GM12878 (cell line): ENCODE data around the gene RASGRP3. TPM values are rescaled to one million over a fixed set of nuclear protein-coding genes. Genes with fewer than 3 reads are reported as not detected.

Source experiments
- ATF2 ChIP-seq: IDR thresholded peaks from 2 replicates; pipeline ENCODE4 v1.6.1; 2012; ENCODE audit warnings: low read length, inconsistent platforms
- BRCA1 ChIP-seq: IDR thresholded peaks from 2 replicates; pipeline ENCODE4 v1.6.1; 2011; ENCODE audit warnings: low read depth, low read length, improper control_type of control experiment
- CHD2 ChIP-seq: IDR thresholded peaks from 2 replicates; pipeline ENCODE4 v1.6.1; 2011; ENCODE audit warnings: low read depth, low read length, improper control_type of control experiment, borderline replicate concordance
- CREM ChIP-seq: IDR thresholded peaks from 2 replicates; pipeline ENCODE4 v1.6.1; 2014; ENCODE audit warnings: antibody characterized with exemption, low read depth
- MEF2B ChIP-seq: fragments of 450-650 bp; IDR thresholded peaks from 2 replicates; pipeline ENCODE4 v1.6.1; 2018; ENCODE audit warnings: mild to moderate bottlenecking, moderate library complexity; ENCODE audit not compliant: partially characterized antibody, poor library complexity, severe bottlenecking
- NR2F1 ChIP-seq: fragments of 450-650 bp; conservative IDR thresholded peaks from 2 replicates; pipeline ENCODE4 v1.6.1; 2017; ENCODE audit warnings: mild to moderate bottlenecking
- POLR2AphosphoS5 ChIP-seq: IDR thresholded peaks from 2 replicates; pipeline ENCODE4 v1.6.1; 2011; ENCODE audit warnings: mild to moderate bottlenecking, low read length, inconsistent platforms
- RBBP5 ChIP-seq: fragments of 200-600 bp; sonication (generic); conservative IDR thresholded peaks from 2 replicates; pipeline ENCODE4 v1.6.1; 2016
- RELB ChIP-seq: fragments of 450-650 bp; IDR thresholded peaks from 2 replicates; pipeline ENCODE4 v1.6.1; 2017; ENCODE audit warnings: low read depth, mild to moderate bottlenecking, moderate library complexity
- SREBF1 ChIP-seq: IDR thresholded peaks from 2 replicates; pipeline ENCODE4 v1.6.1; 2012; ENCODE audit warnings: mild to moderate bottlenecking, low read length
- SUPT20H ChIP-seq: IDR thresholded peaks from 2 replicates; pipeline ENCODE4 v1.6.1; 2011; ENCODE audit warnings: low read depth, mild to moderate bottlenecking, low read length, moderate library complexity, borderline replicate concordance; ENCODE audit not compliant: control insufficient read depth
- TBL1XR1 ChIP-seq: IDR thresholded peaks from 2 replicates; pipeline ENCODE4 v1.6.1; 2012; ENCODE audit warnings: low read depth, low read length, improper control_type of control experiment
- YY1 ChIP-seq: IDR thresholded peaks from 2 replicates; pipeline ENCODE4 v1.6.1; 2011; ENCODE audit warnings: low read depth, mild to moderate bottlenecking, low read length
- polyA plus RNA-seq, 11 experiments: library from polyadenylated mRNA; depleted of rRNA in 4 of 11; unstranded in 6 of 11; stranded (reverse) in 5 of 11; fragments of >200 nt; fragmentation: Nextera tagmentation in 4 of 11; fragmentation: Illumina TruSeq in 1 of 11; extraction: Ambion mirVana in 4 of 11; extraction: Trizol in 1 of 11; gene quantifications; 1 replicate in 1 of 11; 2 replicates in 10 of 11; pipeline versions ENCODE4 v1.2.1 to v1.2.3, GENCODE V29; 2011 to 2016; ENCODE audit warnings: inconsistent platforms in 2 of 11, missing spikeins in 2 of 11, low read depth in 1 of 11
- total RNA-seq, 4 experiments: library from RNA; depleted of rRNA in 3 of 4; stranded (reverse); fragments of >200 nt in 3 of 4; fragmentation: Illumina TruSeq in 1 of 4; extraction: Trizol in 1 of 4; gene quantifications; 2 replicates each; pipeline versions ENCODE4 v1.2.1 to v1.2.3, GENCODE V29; 2013 to 2021
- TF ChIP-seq, protein P1 (sequence below): IDR thresholded peaks from 2 replicates; pipeline ENCODE4 v1.6.1; 2012; ENCODE audit warnings: low read depth, low read length, improper control_type of control experiment
- TF ChIP-seq, protein P2 (sequence below): fragments of 150-350 bp; IDR thresholded peaks from 2 replicates; pipeline ENCODE4 v1.6.1; 2014; ENCODE audit warnings: mild to moderate bottlenecking, low read depth, low read length
- TF ChIP-seq, protein P3 (sequence below): IDR thresholded peaks from 2 replicates; pipeline ENCODE4 v1.6.1; 2011; ENCODE audit warnings: low read depth, mild to moderate bottlenecking, low read length, moderate library complexity, borderline replicate concordance; ENCODE audit errors: extremely low read depth
- TF ChIP-seq, protein P4 (sequence below): fragments of 450-650 bp; IDR thresholded peaks from 2 replicates; pipeline ENCODE4 v1.6.1; 2016; ENCODE audit warnings: mild to moderate bottlenecking
- TF ChIP-seq, protein P5 (sequence below): fragments of 450-650 bp; formaldehyde crosslinking; IDR thresholded peaks from 2 replicates; pipeline ENCODE4 v1.5.0; 2022; ENCODE audit warnings: mild to moderate bottlenecking, missing genetic modification characterization

Gene RASGRP3
- total and polyA plus RNA-seq, 10 of the 15 experiments (the other 5 are each of a cell fraction or from before 2014, with no cell fraction given) = 31.6 to 106 (median 64.7) TPM

GRCh38 chr2:33488715-33489540 is 12.5 kb downstream of the RASGRP3 start (continued):
- TF ChIP-seq YY1 = peak; percentile 56; the same call in 1 of the 2 replicates
- TF ChIP-seq RBBP5 = no peak
- TF ChIP-seq ATF2 = peak; percentile 70
- TF ChIP-seq CHD2 = no peak
- peak; percentile 3; the same call in 1 of the 2 replicates for TF ChIP-seq POLR2AphosphoS5
- TF ChIP-seq, protein P1, sequence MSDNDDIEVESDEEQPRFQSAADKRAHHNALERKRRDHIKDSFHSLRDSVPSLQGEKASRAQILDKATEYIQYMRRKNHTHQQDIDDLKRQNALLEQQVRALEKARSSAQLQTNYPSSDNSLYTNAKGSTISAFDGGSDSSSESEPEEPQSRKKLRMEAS = no peak
- peak; percentile 58; the same call in 1 of the 2 replicates for TF ChIP-seq RELB
- TF ChIP-seq BRCA1 = no peak
- TF ChIP-seq, protein P2, sequence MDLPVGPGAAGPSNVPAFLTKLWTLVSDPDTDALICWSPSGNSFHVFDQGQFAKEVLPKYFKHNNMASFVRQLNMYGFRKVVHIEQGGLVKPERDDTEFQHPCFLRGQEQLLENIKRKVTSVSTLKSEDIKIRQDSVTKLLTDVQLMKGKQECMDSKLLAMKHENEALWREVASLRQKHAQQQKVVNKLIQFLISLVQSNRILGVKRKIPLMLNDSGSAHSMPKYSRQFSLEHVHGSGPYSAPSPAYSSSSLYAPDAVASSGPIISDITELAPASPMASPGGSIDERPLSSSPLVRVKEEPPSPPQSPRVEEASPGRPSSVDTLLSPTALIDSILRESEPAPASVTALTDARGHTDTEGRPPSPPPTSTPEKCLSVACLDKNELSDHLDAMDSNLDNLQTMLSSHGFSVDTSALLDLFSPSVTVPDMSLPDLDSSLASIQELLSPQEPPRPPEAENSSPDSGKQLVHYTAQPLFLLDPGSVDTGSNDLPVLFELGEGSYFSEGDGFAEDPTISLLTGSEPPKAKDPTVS = no peak
- no peak; the same call in 1 of the 2 replicates for TF ChIP-seq NR2F1
- TF ChIP-seq, protein P3, sequence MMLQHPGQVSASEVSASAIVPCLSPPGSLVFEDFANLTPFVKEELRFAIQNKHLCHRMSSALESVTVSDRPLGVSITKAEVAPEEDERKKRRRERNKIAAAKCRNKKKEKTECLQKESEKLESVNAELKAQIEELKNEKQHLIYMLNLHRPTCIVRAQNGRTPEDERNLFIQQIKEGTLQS = no peak
- peak; percentile 14 for TF ChIP-seq MEF2B
- peak; percentile 90 for TF ChIP-seq SREBF1
- TF ChIP-seq, protein P4, sequence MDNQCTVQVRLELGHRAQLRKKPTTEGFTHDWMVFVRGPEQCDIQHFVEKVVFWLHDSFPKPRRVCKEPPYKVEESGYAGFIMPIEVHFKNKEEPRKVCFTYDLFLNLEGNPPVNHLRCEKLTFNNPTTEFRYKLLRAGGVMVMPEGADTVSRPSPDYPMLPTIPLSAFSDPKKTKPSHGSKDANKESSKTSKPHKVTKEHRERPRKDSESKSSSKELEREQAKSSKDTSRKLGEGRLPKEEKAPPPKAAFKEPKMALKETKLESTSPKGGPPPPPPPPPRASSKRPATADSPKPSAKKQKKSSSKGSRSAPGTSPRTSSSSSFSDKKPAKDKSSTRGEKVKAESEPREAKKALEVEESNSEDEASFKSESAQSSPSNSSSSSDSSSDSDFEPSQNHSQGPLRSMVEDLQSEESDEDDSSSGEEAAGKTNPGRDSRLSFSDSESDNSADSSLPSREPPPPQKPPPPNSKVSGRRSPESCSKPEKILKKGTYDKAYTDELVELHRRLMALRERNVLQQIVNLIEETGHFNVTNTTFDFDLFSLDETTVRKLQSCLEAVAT = no peak
- TF ChIP-seq SUPT20H = no peak
- TF ChIP-seq, protein P5, sequence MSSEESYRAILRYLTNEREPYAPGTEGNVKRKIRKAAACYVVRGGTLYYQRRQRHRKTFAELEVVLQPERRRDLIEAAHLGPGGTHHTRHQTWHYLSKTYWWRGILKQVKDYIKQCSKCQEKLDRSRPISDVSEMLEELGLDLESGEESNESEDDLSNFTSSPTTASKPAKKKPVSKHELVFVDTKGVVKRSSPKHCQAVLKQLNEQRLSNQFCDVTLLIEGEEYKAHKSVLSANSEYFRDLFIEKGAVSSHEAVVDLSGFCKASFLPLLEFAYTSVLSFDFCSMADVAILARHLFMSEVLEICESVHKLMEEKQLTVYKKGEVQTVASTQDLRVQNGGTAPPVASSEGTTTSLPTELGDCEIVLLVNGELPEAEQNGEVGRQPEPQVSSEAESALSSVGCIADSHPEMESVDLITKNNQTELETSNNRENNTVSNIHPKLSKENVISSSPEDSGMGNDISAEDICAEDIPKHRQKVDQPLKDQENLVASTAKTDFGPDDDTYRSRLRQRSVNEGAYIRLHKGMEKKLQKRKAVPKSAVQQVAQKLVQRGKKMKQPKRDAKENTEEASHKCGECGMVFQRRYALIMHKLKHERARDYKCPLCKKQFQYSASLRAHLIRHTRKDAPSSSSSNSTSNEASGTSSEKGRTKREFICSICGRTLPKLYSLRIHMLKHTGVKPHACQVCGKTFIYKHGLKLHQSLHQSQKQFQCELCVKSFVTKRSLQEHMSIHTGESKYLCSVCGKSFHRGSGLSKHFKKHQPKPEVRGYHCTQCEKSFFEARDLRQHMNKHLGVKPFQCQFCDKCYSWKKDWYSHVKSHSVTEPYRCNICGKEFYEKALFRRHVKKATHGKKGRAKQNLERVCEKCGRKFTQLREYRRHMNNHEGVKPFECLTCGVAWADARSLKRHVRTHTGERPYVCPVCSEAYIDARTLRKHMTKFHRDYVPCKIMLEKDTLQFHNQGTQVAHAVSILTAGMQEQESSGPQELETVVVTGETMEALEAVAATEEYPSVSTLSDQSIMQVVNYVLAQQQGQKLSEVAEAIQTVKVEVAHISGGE (CRISPR knock-in tag) = no peak
- peak; percentile 62 for TF ChIP-seq CREM
- peak; percentile 78; the same call in 1 of the 2 replicates for TF ChIP-seq TBL1XR1
